Measurements from ENCODE around the gene LPIN1. TPM values are rescaled to one million over a fixed set of nuclear protein-coding genes. Genes with fewer than 3 reads are reported as not detected.
A peak's percentile ranks its signal among the peaks of the same experiment; 100 is the strongest.

LPIN1 gene
- total RNA-seq, 1 donor from 2014 or later: 23.4 TPM

- peaks cover 2% of the 10 kb centered on the region for H3K9me3 Mint-ChIP-seq (ENCODE audit: unreplicated experiment)
- Histone ChIP-seq H3K27ac (ENCODE audit: low read depth, low read length) (no peak overlapping the region), H2AFZ (ENCODE audit: low read depth, low read length) (no peak overlapping the region), H3K4me1 (ENCODE audit: insufficient read depth, low read length) (peaks cover 32% of the 10 kb centered on the region), H3K79me2 (ENCODE audit: insufficient read depth, low read length) (peaks cover 85% of the 10 kb centered on the region), H4K20me1 (ENCODE audit: insufficient read depth, low read length) (peaks cover 88% of the 10 kb centered on the region), H3K36me3 (ENCODE audit: insufficient read depth, low read length) (no peaks in the 10 kb centered on the region), H3K27me3 (ENCODE audit: insufficient read depth, low read length) (no peaks in the 10 kb centered on the region), H3K9ac (ENCODE audit: low read length) (no peak overlapping the region), H3K4me3 (ENCODE audit: insufficient read depth, low read depth, low read length) (no peak overlapping the region), H3K4me2 (ENCODE audit: low read length) (peak overlapping the region; percentile 44), H3K9me3 (ENCODE audit: insufficient read depth, low read depth, low read length) (no peaks in the 10 kb centered on the region)
- TF ChIP-seq EZH2 (IDR thresholded peaks at IDR 0.05; ENCODE audit: insufficient read depth, low read length): no peak
- TF ChIP-seq CTCF (IDR thresholded peaks at IDR 0.05; ENCODE audit: insufficient read depth, low read depth, low read length): no peak
- peak; percentile 56 for DNase-seq (ENCODE audit: low read depth)
- no peak overlapping the region for H3K27ac Mint-ChIP-seq (ENCODE audit: unreplicated experiment)
- H3K4me1 Mint-ChIP-seq (ENCODE audit: low read depth, unreplicated experiment): peaks cover 31% of the 10 kb centered on the region
- no peak for FAIRE-seq
- no peaks in the 10 kb centered on the region for H3K36me3 Mint-ChIP-seq (ENCODE audit: low read depth, unreplicated experiment)
- no peaks in the 10 kb centered on the region for H3K27me3 Mint-ChIP-seq (ENCODE audit: low read depth, unreplicated experiment)
- H3K4me3 Mint-ChIP-seq (ENCODE audit: unreplicated experiment): no peak overlapping the region
Measured at GRCh38 chr2:11753452-11753885, 7.0 kb downstream of the LPIN1 start.

- Histone ChIP-seq H2AFZ (ENCODE audit: low read depth, low read length) (no peak overlapping the region), H3K9me3 (ENCODE audit: insufficient read depth, low read depth, low read length) (no peaks in the 10 kb centered on the region), H3K27ac (ENCODE audit: low read depth, low read length) (no peak overlapping the region), H3K4me2 (ENCODE audit: low read length) (peak overlapping the region; percentile 44), H4K20me1 (ENCODE audit: insufficient read depth, low read length) (peaks cover 85% of the 10 kb centered on the region), H3K36me3 (ENCODE audit: insufficient read depth, low read length) (no peaks in the 10 kb centered on the region), H3K9ac (ENCODE audit: low read length) (no peak overlapping the region), H3K27me3 (ENCODE audit: insufficient read depth, low read length) (no peaks in the 10 kb centered on the region), H3K4me1 (ENCODE audit: insufficient read depth, low read length) (peaks cover 29% of the 10 kb centered on the region), H3K4me3 (ENCODE audit: insufficient read depth, low read depth, low read length) (no peak overlapping the region), H3K79me2 (ENCODE audit: insufficient read depth, low read length) (peaks cover 84% of the 10 kb centered on the region)
- H3K27ac Mint-ChIP-seq (ENCODE audit: unreplicated experiment): no peak overlapping the region
- H3K4me3 Mint-ChIP-seq (ENCODE audit: unreplicated experiment): peak overlapping the region; percentile 47
- FAIRE-seq (no peak), DNase-seq (ENCODE audit: low read depth) (peak; percentile 67)
- H3K36me3 Mint-ChIP-seq (ENCODE audit: low read depth, unreplicated experiment): peaks cover 5% of the 10 kb centered on the region
- H3K27me3 Mint-ChIP-seq (ENCODE audit: low read depth, unreplicated experiment): no peaks in the 10 kb centered on the region
- peaks cover 32% of the 10 kb centered on the region for H3K4me1 Mint-ChIP-seq (ENCODE audit: low read depth, unreplicated experiment)
- TF ChIP-seq CTCF (IDR thresholded peaks at IDR 0.05; ENCODE audit: insufficient read depth, low read depth, low read length) (no peak), EZH2 (IDR thresholded peaks at IDR 0.05; ENCODE audit: insufficient read depth, low read length) (no peak)
- H3K9me3 Mint-ChIP-seq (ENCODE audit: unreplicated experiment): peaks cover 2% of the 10 kb centered on the region
Measured at GRCh38 chr2:11753886-11754699, 7.7 kb downstream of the LPIN1 start.

- peaks cover 79% of the 10 kb centered on the region for H4K20me1 ChIP-seq (ENCODE audit: insufficient read depth, low read length)
- no peak overlapping the region for H3K9ac ChIP-seq (ENCODE audit: low read length)
- no peak overlapping the region for H3K27ac Mint-ChIP-seq (ENCODE audit: unreplicated experiment)
- H3K27me3 Mint-ChIP-seq (ENCODE audit: low read depth, unreplicated experiment): no peaks in the 10 kb centered on the region
- H3K27ac ChIP-seq (ENCODE audit: low read depth, low read length): no peak overlapping the region
- H3K27me3 ChIP-seq (ENCODE audit: insufficient read depth, low read length): no peaks in the 10 kb centered on the region
- H3K36me3 Mint-ChIP-seq (ENCODE audit: low read depth, unreplicated experiment): peaks cover 7% of the 10 kb centered on the region
- H3K4me1 ChIP-seq (ENCODE audit: insufficient read depth, low read length): peaks cover 29% of the 10 kb centered on the region
- H3K36me3 ChIP-seq (ENCODE audit: insufficient read depth, low read length): no peaks in the 10 kb centered on the region
- H2AFZ ChIP-seq (ENCODE audit: low read depth, low read length): no peak overlapping the region
- no peak for TF ChIP-seq EZH2 (IDR thresholded peaks at IDR 0.05; ENCODE audit: insufficient read depth, low read length)
- no peak for TF ChIP-seq CTCF (IDR thresholded peaks at IDR 0.05; ENCODE audit: insufficient read depth, low read depth, low read length)
- H3K79me2 ChIP-seq (ENCODE audit: insufficient read depth, low read length): peaks cover 78% of the 10 kb centered on the region
- no peak overlapping the region for H3K4me3 Mint-ChIP-seq (ENCODE audit: unreplicated experiment)
- peak overlapping the region; percentile 44 for H3K4me2 ChIP-seq (ENCODE audit: low read length)
- no peak overlapping the region for H3K4me3 ChIP-seq (ENCODE audit: insufficient read depth, low read depth, low read length)
- no peaks in the 10 kb centered on the region for H3K9me3 ChIP-seq (ENCODE audit: insufficient read depth, low read depth, low read length)
- H3K9me3 Mint-ChIP-seq (ENCODE audit: unreplicated experiment): peaks cover 2% of the 10 kb centered on the region
- no peak for DNase-seq (ENCODE audit: low read depth)
- no peak for FAIRE-seq
- peaks cover 29% of the 10 kb centered on the region for H3K4me1 Mint-ChIP-seq (ENCODE audit: low read depth, unreplicated experiment)
Measured at GRCh38 chr2:11754700-11755015, 8.2 kb downstream of the LPIN1 start.
